GM13977 (cell line): ENCODE results near the gene NFE2L3.
"Not testable (repeated sequence)": the region's sequence is repeated elsewhere in the genome, so short reads cannot be mapped to it uniquely, and the experiment has no call there.

Experiments
- DNase-seq: peaks from one replicate; pipeline ENCODE4 v3.0.0; 2012; ENCODE audit warnings: low spot score
- in situ Hi-C: fragments of 300-500 bp; cut with MboI; formaldehyde crosslinking; loops from one replicate; pipeline ENCODE4 v1.12.0; 2022; ENCODE audit warnings: low sequenced_read_pairs, low pct_unique_long_range_greater_than_20kb, mixed read lengths, inconsistent platforms; ENCODE audit not compliant: unreplicated experiment
- TF ChIP-seq, protein P1 (sequence below): IDR thresholded peaks from 2 replicates; pipeline ENCODE4 v1.5.1; 2012; ENCODE audit warnings: mild to moderate bottlenecking, control low read depth; ENCODE audit not compliant: insufficient read depth; ENCODE audit errors: extremely low read depth, missing control alignments

The NFE2L3 gene

DNA sequence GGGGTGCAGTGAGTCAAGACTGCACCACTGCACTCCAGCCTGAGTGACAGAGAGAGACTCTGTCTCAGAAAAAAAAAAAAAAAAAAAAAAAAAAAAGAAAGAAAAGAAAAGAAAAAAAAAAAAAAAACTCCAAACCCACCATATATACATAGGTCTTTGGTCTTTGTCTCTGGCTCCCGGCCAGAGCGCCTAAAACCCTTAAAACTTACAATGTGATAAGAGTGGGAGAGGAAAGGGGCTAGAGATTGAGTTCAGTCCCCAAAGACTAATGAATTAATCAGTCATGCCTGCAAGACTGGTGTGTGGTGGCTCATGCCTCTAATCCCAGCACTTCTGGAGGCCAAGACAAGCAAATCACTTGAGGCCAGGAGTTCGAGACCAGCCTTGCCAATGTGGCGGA is 6.8 kb upstream of the NFE2L3 start:
- no peak for DNase-seq
- in situ Hi-C loops: no loop called here
- TF ChIP-seq, protein P1, sequence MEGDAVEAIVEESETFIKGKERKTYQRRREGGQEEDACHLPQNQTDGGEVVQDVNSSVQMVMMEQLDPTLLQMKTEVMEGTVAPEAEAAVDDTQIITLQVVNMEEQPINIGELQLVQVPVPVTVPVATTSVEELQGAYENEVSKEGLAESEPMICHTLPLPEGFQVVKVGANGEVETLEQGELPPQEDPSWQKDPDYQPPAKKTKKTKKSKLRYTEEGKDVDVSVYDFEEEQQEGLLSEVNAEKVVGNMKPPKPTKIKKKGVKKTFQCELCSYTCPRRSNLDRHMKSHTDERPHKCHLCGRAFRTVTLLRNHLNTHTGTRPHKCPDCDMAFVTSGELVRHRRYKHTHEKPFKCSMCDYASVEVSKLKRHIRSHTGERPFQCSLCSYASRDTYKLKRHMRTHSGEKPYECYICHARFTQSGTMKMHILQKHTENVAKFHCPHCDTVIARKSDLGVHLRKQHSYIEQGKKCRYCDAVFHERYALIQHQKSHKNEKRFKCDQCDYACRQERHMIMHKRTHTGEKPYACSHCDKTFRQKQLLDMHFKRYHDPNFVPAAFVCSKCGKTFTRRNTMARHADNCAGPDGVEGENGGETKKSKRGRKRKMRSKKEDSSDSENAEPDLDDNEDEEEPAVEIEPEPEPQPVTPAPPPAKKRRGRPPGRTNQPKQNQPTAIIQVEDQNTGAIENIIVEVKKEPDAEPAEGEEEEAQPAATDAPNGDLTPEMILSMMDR: no peak

DNA sequence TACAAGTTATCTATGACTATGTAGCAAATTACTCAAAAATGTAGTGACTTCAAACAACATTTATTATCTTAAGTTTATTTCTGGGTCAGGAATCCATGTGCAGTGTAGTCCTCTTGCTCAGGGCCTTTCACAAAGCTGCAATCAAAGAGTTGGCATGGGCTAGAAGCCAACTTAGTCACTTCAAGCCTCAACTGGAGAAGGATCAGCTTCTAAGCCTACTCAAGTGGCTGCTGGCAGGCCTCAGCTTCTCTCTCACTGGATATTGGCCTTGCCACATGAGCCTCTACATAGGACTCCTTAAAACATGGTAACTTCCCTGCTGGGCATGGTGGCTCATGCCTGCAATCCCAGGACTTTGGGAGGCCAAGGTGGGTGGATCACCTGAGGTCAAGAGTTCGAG is 5.0 kb upstream of the NFE2L3 start:
- in situ Hi-C loops: no loop called here
- DNase-seq: no peak
- TF ChIP-seq, protein P1: no peak

DNA sequence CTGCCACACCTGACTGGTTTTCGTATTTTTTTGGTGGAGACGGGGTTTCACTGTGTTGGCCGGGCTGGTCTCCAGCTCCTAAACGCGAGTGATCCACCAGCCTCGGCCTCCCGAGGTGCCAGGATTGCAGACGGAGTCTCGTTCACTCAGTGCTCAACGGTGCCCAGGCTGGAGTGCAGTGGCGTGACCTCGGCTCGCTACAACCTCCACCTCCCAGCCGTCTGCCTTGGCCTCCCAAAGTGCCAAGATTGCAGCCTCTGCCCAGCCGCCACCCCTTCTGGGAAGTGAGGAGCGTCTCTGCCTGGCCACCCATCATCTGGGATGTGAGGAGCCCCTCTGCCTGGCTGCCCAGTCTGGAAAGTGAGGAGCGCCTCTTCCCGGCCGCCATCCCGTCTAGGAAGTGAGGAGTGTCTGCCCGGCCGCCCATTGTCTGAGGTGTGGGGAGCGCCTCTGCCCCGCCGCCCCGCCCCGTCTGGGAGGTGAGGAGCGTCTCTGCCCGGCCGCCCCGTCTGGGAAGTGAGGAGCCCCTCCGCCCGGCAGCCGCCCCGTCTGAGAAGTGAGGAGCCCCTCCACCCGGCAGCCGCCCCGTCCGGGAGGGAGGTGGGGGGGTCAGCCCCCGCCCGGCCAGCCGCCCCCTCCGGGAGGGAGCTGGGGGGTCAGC is 4.2 kb upstream of the NFE2L3 start:
- in situ Hi-C loops, DNase-seq: not testable (repeated sequence)

DNA sequence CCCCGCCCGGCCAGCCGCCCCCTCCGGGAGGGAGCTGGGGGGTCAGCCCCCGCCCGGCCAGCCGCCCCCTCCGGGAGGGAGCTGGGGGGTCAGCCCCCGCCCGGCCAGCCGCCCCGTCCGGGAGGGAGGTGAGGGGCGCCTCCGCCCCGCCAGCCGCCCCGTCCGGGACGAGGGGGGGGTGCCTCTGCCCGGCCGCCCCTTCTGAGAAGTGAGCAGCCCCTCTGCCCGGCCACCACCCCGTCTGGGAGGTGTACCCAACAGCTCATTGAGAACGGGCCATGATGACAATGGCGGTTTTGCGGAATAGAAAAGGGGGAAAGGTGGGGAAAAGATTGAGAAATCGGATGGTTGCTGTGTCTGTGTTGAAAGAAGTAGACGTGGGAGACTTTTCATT is 3.7 kb upstream of the NFE2L3 start:
- in situ Hi-C loops, DNase-seq: not testable (repeated sequence)

DNA sequence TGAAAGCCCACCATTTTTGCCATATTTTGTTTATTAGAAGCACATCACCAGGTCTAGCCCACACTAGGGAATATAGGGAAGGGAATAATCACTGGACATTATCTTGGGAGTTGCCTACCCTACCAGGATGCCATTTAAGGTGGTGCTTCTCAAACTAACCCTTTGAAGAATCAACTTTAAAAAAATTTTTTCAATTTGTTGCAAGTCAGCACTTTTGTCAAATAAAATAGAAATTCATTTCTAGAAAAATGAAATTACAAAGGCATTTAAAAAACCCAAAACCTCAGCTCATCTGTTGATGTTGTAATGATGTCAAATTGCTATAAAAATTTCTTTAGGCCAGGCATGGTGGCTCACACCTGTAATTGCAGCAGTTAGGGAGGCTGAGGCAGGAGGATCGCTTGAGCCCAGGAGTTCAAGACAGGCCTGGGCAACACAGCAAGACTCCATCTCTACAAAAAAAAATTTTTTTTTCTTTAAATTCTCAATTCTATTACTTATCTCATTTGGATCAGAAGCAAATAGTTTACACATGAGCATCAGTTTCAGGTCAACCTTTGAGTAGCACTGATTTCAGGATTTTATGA is 2.5 kb upstream of the NFE2L3 start:
- no peak for DNase-seq
- TF ChIP-seq, protein P1: no peak
- in situ Hi-C loops: no loop called here

DNA sequence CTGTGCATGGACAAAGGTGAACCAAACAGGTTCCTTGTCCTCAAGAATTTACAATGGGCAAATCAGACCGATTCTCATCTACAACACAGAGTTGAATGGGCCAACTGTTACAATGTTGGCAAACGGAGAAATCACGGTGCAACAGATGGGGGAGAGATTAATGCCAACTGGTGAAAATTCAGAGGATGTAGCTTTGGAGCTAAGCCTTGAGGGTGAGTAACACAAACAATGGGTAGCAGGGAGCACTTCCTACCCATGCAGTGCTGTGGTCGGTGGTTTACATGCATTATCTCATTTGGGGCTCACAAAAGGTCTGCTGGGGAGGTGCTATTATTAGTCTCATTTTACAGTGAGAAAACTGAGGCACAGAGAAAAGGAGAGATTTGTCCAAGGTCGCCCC is 902 bp upstream of the NFE2L3 start:
- TF ChIP-seq, protein P1: no peak
- in situ Hi-C loops: no loop called here
- no peak for DNase-seq

DNA sequence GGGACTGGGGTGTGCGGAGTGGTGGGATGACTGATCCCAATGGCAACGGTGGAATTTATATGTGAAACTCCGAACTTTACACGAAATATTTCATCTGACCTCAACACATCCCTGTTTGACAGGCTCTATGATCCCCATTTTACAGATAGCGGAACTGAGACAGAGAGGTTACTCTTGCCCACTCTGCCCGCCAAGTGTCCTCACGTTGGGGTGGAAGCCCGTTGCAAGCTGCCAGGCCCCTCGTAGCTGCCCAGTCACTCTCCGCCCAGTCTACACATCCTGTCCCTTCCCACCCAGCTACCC is 397 bp upstream of the NFE2L3 start:
- TF ChIP-seq, protein P1: no peak
- in situ Hi-C loops: no loop called here
- no peak for DNase-seq

DNA sequence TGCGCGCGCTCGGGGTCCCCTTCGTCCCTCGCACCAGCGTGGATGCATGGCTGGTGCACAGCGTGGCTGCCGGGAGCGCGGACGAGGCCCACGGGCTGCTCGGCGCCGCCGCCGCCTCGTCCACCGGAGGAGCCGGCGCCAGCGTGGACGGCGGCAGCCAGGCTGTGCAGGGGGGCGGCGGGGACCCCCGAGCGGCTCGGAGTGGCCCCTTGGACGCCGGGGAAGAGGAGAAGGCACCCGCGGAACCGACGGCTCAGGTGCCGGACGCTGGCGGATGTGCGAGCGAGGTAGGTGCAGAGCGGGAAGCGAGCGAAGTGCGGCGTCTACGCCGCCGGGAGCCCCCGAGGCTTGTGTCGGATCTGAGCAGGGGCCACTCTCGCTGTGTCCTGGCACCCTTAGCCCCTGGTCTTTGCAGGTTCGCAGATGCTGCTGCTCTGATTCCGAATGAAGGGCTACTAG is 813 bp downstream of the NFE2L3 start:
- peak; percentile 27 for DNase-seq
- in situ Hi-C loops: not testable (repeated sequence)
